NCI-H345 treated with DMSO at 0.1 percent for 48 hours (cell line): Measurements from ENCODE around the gene METTL25.
"Not testable (repeated sequence)": the region's sequence is repeated elsewhere in the genome, so short reads cannot be mapped to it uniquely, and the experiment has no call there.

Experiments used
- DNase-seq: peaks from one replicate; lab custom pipeline; 2025; ENCODE audit not compliant: unreplicated experiment; lab: John Stamatoyannopoulos, UW

METTL25 gene

DNA sequence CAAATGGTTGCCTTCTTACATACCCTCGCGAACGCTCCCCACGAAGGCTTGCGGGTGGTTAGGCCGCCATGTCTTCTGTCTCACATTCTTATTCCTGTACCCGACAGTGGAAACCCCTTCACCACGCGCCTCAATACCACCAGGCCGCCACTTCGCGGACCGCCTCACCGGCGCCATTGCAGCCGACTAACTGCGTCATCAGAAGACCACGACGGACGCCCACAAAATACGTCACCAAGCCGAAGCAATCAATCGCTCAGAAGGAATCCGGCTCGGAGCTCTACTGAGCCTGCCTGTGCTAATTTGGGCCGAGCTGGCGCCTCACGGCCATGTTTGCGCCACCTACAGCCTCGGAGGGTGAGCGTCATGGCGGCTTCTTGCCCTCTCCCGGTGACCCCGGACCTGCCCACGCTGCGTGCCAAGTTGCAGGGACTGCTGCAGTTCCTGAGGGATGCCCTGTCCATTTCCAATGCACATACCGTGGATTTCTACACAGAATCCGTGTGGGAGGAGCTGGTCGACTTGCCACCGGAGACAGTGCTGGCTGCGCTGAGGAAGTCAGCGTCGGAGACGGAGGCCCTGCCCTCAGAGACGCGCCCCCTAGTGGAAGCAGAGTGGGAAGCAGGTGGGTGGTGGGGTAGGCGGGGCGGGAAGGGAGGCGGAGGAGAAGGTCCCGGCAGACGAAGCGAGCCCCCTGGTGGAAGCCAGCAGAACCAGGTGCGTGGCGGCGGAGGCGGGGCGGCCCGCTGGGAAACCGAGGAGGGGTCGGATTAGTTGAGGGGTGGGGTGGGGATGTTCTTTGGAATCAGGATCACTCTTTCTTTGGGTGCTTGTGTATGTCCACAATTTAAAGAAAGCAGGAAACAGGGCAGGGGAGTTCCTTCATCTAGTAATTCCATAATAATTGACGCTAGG lies at the start of gene METTL25, which contains the start of gene CCDC59:
TSS of gene METTL25 (plus strand) at position 330 of the 915 bp plus-strand sequence. CDS start at position 367, 37 bp downstream.
TSS of gene CCDC59 (minus strand) at position 188 of the 915 bp plus-strand sequence. CDS start at position 177, 11 bp downstream.
- DNase-seq = peak; percentile 95

- no peak for DNase-seq
Observed at GRCh38 chr12:82314406-82314892, 43.9 kb upstream of the METTL25 start.

DNA sequence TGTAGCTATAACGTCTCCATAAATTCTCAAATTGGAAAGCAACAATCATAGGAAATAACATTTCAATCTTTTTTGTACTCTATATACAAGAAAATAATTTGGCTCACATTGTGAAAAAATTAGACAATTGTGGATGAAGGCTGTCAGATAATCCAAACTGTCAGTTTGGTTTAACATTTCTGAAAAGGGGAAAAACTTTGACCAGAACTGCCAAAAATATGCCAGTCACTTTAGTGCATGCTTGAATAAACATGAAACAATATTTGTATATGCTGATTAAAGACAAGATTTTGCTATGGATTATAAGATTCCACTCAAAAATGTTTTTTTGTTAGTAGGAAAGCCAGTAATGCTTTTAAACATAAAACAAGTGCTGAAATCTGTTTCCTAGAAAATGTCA lies 39.1 kb upstream of the METTL25 start:
- DNase-seq = no peak

GRCh38 chr12:82325540-82326336 lies 32.6 kb upstream of the METTL25 start:
- DNase-seq = no peak

- peak; percentile 30 for DNase-seq
Observed at GRCh38 chr12:82326905-82327503, 31.3 kb upstream of the METTL25 start.

DNA sequence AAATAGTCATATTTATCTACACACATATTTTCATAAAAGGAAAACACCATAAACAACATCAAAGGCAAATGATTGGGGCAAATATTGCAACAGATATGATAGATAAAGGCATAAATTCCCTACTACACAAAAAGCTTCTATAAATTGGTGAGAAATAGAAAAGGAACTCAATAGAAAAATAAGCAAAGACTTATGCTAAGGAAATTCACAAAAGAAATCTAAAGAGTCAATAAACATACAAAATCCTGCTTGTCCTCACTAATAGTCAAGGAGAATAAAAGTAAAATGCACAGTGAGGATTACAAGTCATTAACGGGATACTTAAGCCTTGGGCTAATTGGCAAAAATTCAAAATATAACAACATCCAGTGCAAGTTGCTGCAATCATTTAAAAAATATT lies 30.5 kb upstream of the METTL25 start:
- no peak for DNase-seq

DNA sequence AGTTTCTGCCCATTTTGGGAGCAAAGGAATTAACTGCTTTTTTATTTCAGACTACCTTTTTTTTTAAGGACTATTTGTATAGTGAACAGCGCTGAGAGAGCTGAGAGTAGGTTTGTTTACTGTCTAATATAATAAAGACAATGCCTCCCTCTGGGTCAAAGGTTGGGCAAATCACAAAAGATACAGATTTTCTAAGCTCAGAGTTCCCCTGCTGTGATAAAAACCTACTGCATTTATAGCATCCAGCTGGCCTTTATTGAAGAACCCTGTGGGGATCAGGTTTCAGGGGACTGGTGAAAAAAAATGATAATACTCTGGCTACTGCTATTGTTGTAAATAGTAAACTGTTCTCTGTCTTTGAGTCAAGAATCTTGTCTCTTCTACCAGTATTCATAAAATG lies 28.8 kb upstream of the METTL25 start:
- peak; percentile 92 for DNase-seq

GRCh38 chr12:82350161-82350560 lies 8.2 kb upstream of the METTL25 start:
- DNase-seq = no peak

- DNase-seq = no peak
Observed at GRCh38 chr12:82351390-82351789, 6.9 kb upstream of the METTL25 start.

DNA sequence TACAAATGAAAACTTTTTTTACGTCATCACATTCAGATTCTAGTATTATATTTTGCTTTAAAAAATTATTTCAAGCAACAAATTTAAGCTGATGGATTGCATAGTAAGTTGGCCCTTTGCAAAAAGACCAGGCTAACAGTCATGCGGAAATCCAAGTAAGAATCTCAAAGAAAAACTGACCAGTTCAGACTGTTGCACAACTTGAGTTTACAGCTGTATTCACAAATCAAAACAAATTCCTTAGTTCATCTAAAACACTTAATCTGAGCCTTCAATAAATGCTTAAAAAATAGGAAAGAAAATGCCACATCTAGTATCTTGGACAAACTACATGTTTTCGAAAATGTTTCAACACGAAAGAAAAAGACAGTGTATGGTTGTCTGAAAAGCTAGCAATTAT lies 989 bp upstream of the METTL25 start:
- DNase-seq = no peak

GRCh38 chr12:82357845-82358199 lies 507 bp upstream of the METTL25 start:
- no peak for DNase-seq

- DNase-seq = peak; percentile 68
Observed at GRCh38 chr12:82359115-82359478, 768 bp downstream of the METTL25 start.

DNA sequence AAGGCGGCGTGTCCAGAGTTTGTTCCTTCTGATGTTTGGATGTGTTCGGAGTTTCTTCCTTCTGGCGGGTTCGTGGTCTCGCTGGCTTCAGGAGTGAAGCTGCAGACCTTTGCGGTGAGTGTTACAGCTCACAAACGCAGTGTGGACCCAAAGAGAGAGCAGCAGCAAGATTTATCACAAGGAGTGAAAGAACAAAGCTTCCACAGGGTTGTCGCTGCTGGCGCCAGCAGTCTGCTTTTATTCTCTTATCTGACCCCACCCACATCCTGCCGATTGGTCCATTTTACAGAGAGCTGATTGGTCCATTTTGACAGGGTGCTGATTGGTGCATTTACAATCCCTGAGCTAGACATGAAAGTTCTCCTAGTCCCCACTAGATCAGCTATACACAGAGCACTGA lies 2.5 kb downstream of the METTL25 start:
- not testable (repeated sequence) for DNase-seq

- DNase-seq = no peak
Observed at GRCh38 chr12:82361461-82361915, 3.2 kb downstream of the METTL25 start.

DNA sequence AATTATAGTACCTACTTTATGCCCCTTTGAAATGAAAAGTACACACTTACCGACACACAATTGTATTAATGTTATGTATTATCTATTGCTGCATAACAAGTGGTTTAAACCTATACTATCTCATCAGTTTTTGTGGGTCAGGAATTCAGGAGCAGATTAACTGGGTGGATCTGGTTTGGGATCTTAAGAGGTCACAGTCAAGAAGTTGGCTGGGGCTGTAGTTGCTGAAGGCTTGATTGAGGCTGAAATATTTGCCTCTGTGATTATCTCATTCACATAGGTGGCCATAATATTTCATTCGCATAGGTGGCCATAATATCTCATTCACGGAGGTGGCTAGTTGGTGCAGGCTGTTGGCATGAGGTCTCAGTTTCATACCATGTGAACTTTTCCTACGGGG lies 5.7 kb downstream of the METTL25 start:
- no peak for DNase-seq

DNA sequence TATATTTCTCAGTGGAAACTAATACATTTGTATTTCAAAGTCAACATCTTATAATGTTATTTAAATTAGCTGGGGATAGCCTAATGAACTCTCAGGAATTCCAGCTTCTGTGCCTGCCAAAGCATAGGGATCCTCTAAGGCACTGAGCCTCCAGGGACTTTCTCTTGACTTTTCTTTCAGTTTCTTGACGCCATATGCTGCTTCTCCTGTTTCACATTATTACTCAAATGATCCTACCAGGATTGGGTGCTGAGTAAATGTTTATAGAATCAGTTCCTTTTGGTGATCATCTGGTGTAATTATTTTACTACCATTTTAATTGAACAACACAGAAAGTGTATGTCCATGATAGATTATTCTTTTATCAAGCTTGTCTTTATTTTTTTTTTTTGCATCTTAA lies 7.9 kb downstream of the METTL25 start:
- no peak for DNase-seq

- no peak for DNase-seq
Observed at GRCh38 chr12:82375201-82375600, 16.9 kb downstream of the METTL25 start.

DNA sequence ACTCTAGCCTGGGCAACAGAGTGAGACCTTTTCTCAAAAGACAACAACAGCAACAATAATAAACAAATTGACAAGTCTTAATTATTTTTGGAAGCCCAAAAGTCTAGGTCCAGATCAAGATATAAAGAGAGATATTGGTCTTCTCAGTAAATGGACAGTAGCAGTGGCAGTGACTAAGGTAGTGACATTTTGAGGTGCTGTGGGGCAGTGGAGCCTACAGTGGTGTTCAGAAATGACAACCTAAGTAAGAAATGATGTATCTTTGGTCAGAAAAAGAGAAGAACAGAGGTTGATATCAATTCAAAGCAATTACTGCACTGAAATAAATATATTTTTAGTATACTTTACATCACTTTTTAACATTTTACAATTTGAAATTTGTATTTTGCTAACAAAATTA lies 20.7 kb downstream of the METTL25 start:
- no peak for DNase-seq

DNA sequence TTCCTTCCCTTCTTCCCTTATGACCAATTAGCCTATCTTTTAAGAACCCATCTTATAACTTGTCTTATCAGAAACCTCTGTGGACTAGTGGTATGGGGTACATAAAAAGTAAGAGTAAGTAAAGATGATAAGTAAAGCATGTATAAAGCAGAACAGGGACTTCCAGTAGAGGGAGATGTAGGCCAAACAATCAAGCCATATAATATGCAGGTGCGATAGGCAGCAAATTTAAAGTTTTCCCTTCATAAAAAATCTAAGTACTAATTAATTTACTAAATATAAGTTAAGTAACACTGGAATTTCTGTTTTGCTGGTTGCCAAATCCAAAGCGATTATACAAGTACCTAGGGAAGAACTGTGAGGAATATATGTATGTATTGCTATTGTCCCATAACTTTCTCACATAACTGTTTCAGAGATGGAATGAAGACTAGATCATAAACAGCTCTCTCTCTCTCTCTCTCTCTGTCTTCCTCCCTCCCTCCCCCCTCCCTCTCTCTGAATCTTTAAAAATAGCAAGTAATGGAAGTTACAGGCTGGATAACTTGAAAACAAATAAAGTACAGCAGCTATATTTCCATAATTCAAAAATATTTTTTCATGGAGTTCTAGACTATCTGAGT lies 25.7 kb downstream of the METTL25 start:
- peak; percentile 4 for DNase-seq

DNA sequence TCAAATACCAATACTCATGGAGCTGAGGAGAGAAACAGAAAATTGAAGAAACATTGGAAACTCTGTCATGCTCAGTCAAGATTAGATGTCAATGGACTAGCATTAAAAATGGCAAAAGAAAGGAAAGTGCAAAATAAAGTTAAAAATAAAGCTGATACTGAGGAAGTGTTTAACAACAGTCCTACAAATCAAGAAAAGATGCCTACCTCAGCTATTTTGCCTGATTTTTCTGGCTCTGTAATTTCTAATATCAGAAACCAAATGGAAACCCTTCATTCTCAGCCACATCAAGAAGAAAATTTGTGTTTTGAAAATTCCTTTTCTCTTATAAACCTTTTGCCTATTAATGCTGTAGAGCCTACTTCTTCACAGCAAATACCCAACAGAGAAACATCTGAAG lies 40.5 kb downstream of the METTL25 start:
- DNase-seq = no peak

DNA sequence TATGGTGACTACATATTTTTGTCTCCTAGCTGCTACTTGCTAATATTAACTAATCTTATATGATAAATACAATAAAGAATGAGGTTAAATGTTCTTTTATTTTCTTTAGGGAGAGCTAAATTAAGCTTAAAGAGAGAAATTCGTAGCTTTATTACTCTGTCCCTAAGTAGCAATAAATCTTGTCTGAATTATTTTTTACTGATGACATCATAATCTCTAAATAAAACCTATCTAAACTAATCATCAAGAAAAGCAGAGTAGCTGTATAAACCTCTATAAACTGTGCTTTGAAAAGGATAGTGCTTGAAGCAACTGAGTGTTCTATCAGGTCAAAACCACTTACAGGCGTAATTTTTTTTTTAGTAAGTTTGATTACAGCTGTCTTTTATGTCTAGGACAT lies 42.5 kb downstream of the METTL25 start:
- no peak for DNase-seq
